AG08395 (cell line): ENCODE results near the gene SPR.
A peak's percentile ranks its signal among the peaks of the same experiment; 100 is the strongest.

ENCODE experiments used
- DNase-seq: peaks from one replicate; pipeline ENCODE4 v3.0.0; 2012; ENCODE audit warnings: mixed read lengths, low spot score

Gene SPR

GRCh38 chr2:72887032-72887739, at the start of gene SPR:
TSS of gene SPR (plus strand) at chr2:72887408. CDS start at chr2:72887433, 25 bp downstream.
- peak; percentile 73 for DNase-seq

DNA sequence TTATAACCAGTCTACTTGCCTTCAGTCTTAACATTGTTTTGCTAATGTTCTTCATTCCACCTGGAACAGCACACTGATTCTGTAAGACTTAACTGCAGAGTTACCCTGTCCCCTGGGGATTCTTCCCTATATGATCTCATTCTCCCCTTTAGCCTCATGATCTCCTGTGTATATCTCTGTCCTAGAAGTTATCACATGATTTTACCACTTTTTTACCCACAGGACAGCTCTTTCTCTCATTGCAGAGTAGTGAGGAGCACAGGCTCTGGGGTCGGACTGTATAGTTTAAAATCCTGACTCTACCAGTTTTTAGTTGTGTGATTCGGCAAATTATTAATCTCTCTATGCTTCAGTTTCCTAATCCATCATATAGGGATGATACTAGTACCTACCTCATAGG, 47.1 kb upstream of the SPR start:
- DNase-seq: no peak

DNA sequence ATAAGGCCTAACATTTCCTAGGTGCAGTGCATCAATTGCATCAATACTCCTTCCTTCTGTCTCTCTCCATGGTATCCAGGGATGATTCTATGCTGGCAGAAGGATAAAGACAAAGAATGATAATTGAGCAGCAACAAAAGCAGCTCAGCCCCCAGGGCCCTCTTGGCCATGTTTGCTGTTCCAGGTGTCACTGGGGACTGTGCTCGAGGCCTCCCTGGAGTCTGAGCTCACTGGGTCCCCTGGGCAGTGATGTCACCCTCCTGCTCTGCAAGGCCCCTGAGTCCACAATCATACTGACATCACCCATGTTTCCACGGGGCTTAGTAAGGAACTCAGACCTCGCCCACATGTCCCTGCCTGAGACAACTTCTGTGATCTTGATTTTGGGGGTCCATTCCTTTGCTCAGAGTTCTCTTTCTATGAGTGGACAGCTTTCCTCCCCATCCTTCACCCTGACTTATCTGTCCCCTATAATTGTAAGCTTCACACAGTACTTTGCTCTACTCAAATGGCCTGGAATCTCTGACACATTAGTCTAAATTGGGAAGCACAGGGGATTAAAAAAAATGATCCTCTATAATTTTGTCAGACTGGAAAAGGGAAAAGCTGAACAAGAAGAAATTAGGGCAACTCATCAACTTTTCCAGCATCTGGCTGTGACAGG, 45.6 kb upstream of the SPR start:
- DNase-seq: no peak

- DNase-seq: no peak
Measured at GRCh38 chr2:72843301-72843700, 43.9 kb upstream of the SPR start.

GRCh38 chr2:72846171-72847095, 40.8 kb upstream of the SPR start:
- DNase-seq: no peak

DNA sequence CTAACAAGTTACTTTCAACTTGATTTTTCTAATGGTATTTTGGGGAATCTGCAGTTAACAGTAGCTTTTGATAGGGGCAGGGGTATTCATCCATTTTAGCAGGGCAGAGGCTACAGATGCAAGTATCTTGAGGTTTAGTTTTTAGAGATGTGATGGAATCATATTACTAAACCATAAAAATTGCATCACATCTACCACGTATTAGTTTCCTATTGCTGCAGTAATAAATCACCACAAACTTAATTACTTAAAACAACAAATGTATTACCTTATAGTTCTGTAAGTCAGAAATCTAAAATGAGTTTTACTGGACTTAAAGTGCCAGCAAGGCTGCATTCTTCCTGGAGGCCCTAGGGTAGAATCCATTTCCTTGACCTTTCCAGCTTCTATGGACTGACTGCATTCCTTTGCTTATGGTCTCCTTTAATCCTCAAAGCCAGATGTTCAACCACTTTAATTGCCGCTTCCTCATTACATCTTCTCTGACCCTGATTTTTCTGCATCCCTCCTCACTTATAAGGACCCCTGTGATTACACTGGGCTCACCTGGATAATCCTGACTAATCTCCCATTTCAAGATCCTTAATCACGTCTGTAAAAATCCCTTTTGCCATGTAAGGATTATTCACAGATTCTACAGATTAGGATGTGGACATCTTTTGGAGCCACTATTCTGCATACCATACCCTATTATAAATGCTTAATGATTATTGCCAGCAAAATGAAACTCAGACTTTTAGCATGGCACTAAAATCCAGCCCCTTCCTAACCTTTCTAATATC, 39.5 kb upstream of the SPR start:
- no peak for DNase-seq

DNA sequence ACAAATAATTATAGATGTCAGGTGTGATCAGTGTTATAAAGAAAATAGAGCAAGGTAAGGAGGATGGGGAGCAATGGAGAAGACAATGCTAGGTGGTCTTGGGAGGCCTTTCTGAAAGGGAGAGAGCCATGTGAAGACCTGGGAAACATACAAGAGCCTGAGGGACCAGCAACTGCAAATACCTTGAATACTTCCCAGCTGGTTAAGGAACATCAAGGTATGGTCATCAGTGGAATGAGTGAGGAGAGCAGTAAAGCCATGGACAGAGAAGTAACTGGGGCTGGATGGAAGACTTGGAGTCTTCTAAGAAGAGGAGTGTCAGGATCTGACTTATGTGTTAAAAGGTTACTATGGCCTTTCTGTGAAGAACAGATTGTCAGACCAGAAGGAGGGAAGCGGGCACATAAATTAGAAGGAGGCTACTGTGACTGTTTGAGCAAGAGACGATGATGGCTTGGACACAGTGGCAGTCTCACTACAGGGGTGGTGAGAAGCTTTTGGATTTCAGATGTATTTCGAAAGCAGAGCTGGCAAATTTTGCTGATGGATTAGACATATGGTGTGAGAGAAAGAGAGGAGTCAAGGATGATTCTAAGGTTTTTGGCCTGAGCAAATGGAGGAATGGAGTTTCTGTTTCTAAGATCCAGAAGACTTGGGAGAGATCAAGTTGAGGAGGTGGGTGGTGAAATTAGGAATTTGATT, 38.6 kb upstream of the SPR start:
- no peak for DNase-seq

DNA sequence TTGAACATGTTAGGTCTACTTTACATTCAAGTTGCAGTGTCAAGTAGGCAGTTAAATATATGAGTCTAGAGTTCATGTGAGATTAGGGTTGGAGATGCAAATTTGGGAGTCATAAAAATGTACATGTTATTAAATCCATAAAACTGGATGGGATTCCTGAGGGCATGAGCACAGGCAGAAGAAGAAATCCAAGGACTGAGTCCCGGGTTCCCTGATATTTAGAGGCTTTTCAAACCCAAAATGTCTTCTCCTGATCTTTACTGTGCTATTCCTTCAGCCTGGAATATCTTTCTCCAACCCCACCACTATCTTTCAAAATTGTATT, 38.1 kb upstream of the SPR start:
- DNase-seq: no peak

DNA sequence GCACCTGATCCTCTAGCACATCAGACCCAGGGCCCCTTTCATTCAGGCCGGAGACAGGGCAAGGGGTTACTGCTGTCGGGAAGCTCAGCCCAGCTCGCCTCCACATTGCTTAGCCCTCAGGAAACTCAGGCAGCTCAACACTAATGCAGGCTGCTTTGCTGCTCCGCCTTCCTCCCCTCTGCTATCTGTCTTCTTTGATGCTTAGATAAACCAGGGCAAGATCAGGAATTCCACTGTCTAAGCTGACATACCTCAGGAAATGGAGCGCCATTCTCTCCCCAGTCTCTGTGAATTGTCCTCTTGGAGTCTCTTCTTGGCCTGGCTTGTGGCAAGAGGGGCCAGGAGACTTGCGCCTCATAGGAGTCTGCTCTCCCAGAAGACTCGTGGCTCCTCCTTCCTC, 35.9 kb upstream of the SPR start:
- no peak for DNase-seq

- peak; percentile 62 for DNase-seq
Measured at GRCh38 chr2:72859831-72860262, 27.4 kb upstream of the SPR start.

DNA sequence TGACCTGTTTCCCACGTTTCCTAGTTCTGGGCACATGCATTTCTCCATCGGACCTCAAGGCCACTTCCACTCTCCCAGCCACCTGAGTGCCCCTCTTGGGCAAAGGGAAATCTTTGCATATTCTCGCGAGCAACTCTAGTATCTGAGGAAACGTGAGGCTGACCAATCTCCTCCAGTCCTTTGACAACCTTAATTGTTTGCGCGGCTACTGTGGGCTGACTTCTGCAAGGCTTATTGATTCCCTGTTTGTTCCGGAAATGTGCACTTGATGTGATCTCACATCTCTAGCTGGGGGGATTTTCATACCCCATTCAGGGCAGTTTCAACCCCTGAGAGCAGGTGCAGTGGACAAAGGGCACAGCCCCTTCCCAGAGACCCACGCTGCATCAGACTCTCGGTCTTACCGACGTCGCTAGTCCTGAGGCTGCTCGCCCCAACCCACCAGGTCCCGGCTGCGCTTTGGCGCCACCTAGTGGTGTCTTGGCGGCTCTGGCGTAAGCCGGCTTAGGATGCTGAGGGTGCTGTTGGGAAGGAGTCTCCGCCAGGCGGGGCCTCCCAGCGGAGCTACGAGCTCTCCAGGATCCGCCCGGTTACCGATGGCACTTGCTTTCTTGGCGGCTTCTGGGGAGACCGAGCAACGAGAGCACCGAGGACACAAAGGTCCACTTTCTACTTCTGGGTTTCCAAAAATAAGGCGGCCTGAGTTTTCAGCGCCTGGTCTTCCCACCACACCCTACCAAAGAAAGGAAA, 24.8 kb upstream of the SPR start:
- DNase-seq: peak; percentile 97

GRCh38 chr2:72863046-72863445, 24.2 kb upstream of the SPR start:
- DNase-seq: no peak

DNA sequence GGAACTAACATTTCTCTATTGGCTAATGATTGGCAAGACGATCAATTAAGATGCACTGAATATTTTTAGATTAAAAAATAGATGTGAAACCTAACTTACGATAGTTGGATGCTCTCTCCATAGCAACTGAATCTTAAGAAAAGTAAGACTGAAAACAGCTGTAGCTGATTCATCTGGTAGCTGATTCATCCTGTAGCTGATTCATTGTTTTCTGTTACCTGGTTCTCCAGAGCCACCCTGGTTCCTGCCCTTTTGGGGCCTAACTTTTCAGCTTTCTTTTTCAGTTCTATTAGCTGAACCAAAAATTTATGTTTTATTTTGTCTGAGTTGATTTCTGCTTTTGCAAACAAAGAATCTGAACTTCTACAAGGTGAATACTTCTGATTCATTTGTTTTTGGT, 22.7 kb upstream of the SPR start:
- peak; percentile 63 for DNase-seq

GRCh38 chr2:72871060-72871459, 16.1 kb upstream of the SPR start:
- no peak for DNase-seq

- DNase-seq: no peak
Measured at GRCh38 chr2:72871880-72872279, 15.3 kb upstream of the SPR start.

DNA sequence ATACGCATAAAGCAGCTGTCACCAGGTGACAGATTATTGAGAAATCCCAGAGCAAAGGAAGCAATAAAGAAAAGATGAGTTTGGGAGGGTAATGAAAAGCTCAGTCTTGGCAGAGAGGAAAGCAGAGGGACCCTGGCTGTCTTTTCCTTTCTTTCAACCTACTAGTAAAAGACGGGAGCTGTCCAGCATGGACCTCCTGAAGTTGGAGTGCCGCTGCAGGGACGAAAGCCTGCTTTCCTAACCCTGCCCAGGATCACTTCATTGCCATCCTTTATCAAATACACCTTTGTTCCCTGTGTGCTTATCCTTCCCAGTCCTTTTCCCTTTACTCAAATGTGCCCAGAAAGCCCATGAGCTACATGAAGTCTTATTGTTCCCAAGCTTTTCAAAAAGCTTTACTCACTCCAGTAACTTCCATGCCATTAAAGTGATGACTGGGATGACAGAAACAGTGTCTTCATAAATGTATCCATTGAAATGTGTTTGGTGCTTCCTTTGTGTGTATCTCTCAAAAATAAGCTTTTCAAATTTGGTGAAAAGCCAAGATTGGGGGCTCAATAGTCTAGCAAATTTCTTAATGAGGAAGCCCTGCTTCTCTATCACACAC, 3.7 kb upstream of the SPR start:
- DNase-seq: peak; percentile 64

DNA sequence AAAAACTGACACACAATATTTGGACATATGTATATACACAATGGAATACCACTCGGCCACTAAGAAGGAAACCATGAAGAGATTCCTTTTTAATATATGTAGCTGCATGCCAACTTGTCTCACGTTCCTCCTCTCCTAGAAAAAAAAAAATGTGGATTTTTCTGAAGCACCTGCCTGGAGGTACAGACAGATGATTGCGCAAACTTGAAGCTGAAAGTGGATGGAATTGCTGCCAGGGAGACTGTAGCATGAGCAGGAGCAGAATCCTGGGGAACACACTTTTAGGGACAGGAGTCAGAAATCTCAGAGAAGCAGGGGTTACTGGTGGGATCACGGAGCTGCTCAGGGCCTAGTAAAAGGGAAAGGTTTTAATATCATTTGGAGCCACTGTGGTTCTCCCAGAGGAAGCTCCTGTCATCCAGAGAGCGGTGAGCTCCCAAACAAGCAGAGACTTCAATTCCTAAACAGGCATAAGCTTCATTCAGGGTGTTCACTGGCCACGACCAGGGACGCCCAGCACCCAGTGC, 640 bp upstream of the SPR start:
- no peak for DNase-seq

DNA sequence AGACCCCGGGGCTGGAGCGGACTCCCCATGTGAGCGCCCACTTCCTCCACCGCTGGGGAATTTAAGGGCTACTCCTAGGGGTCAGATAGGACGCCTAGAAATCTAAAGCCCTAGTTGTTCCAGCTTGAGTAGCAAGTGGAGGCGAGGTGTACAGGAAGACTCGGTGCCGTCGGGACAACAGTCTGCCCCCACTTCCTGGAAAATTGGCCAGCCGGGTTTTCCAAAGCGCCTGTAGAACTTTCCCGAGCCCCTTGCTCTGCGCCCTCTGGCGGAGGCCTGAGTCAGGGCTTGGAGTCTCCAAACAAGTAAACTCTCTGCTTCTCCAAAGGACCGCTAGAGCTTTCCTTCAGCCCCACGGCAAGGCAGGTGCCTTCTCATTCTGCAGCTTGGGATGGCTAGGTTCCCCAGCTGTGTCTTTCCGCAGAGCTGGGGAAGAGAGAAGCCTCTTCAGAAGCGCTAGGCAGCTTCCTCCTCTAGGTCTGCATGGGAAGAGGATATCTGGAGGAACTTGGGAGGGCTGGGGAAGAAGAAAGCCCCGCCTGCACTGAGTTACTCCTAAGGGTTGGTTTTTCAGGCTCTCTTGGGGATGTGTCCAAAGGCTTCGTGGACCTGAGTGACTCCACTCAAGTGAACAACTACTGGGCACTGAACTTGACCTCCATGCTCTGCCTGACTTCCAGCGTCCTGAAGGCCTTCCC, 681 bp downstream of the SPR start:
- peak; percentile 88 for DNase-seq

DNA sequence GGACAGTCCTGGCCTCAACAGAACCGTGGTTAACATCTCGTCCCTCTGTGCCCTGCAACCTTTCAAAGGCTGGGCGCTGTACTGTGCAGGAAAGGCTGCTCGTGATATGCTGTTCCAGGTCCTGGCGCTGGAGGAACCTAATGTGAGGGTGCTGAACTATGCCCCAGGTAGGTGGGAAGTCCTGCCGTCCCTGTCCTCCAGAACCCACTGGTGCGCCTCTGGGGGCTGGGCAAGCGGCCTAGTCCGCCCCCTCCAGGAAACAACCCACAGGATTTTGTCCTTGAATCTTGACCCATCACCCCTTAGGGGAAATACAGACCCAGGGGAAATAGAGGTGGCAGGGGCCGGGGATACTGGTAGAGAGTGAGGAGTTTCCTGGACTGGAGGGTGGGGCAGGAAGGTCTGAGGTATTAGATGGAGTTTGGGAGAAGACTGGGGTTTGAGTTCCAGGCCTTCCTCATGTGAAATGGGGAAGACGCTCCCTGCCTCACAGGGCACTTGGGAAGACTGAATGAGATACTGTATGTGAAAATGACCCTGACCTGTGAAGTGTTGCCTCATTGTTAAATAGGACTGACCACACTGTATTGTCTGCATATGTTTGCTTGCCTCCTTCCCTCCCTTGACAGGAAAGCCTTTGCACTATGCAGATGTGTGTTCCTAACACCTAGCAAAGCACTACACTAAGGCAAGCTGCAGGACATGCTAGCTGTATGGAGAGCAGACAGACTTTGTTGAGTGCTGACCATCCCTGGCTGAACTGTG, 1.4 kb downstream of the SPR start:
- no peak for DNase-seq
